Type B pancreatic cell (in vitro differentiated cells): ENCODE data around the gene CAPZA2. TPM values are rescaled to one million over a fixed set of nuclear protein-coding genes. Genes with fewer than 3 reads are reported as not detected.
"Not testable (repeated sequence)": the region's sequence is repeated elsewhere in the genome, so short reads cannot be mapped to it uniquely, and the experiment has no call there.

Experiments
- DNase-seq: peaks from one replicate; pipeline ENCODE4 v3.0.0; 2021; ENCODE audit warnings: mixed read lengths; ENCODE audit not compliant: unreplicated experiment; ENCODE audit errors: extremely low spot score
- H3K27ac Mint-ChIP-seq: 2 replicates; pipeline ENCODE4 v1.8.0; 2021; ENCODE audit warnings: mild to moderate bottlenecking, mixed read lengths
- H3K27me3 Mint-ChIP-seq: 2 replicates; pipeline ENCODE4 v1.8.0; 2021; ENCODE audit warnings: mixed read lengths
- H3K36me3 Mint-ChIP-seq: 2 replicates; pipeline ENCODE4 v1.8.0; 2021; ENCODE audit warnings: mixed read lengths
- H3K4me1 Mint-ChIP-seq: one replicate; pipeline ENCODE4 v1.8.0; 2021; ENCODE audit warnings: mixed read lengths; ENCODE audit not compliant: unreplicated experiment
- H3K4me3 Mint-ChIP-seq: 2 replicates; pipeline ENCODE4 v1.8.0; 2021; ENCODE audit warnings: mild to moderate bottlenecking, mixed read lengths
- H3K9me3 Mint-ChIP-seq: 2 replicates; pipeline ENCODE4 v1.8.0; 2021; ENCODE audit warnings: mixed read lengths
- CTCF ChIP-seq: fragments of 200-600 bp; sonication (generic); conservative IDR thresholded peaks from 2 replicates; pipeline ENCODE4 v1.5.0; 2021; ENCODE audit warnings: antibody characterized with exemption, mild to moderate bottlenecking
- long read RNA-seq: library from polyadenylated mRNA; unstranded; transcript quantifications from one replicate; pipeline ENCODE4 v2.0.0, GENCODE V29; 2020
- total RNA-seq: library from RNA; stranded (reverse); gene quantifications from 2 replicates; pipeline ENCODE4 v1.2.1, GENCODE V29; 2021; ENCODE audit warnings: low replicate concordance

Gene CAPZA2
- 167 and 182 TPM in 2 replicates for total RNA-seq
- long read RNA-seq, full-length matches to known transcripts: 731 of 775 reads
- long read RNA-seq, partial matches to known transcripts: 20 of 775 reads
- long read RNA-seq, other reads (novel, unspliced or antisense): 24 of 775 reads

- peak within 1 kb of the TSS; percentile 100 for H3K4me3 Mint-ChIP-seq
- peak within 1 kb of the TSS; percentile 97 for H3K27ac Mint-ChIP-seq
- peaks cover 2% of the 10 kb centered on the region for H3K9me3 Mint-ChIP-seq
- TF ChIP-seq CTCF: peak; percentile 71
- DNase-seq: peak; percentile 97
- H3K27me3 Mint-ChIP-seq: no peaks in the 10 kb centered on the region
- peaks cover 13% of the 10 kb centered on the region for H3K4me1 Mint-ChIP-seq
- no peaks in the 10 kb centered on the region for H3K36me3 Mint-ChIP-seq
These were observed at the start of gene CAPZA2 for GRCh38 chr7:116862234-116862950. CAPZA2 (plus strand) TSS chr7:116862587; CDS start chr7:116862612, 25 bp downstream.

DNA sequence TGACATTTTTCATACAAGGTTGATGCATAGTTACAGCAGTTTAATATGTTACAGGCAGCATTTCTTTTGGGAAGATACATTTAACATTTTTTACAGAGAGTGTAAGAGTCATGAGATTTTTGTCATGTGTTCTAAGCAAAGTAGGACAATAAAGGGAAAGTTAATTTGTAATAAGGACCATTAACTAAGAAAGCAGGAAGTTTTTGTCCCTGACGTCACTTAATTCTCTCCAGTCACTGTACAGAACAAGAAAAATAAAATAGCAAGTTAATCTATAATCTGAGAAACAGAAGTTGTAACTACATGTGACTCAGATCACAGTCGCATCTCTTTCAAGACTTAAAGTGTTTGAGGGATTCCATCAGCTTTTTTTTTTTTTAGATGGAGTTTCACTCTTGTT is 49.5 kb upstream of the CAPZA2 start:
- TF ChIP-seq CTCF: no peak
- no peaks in the 10 kb centered on the region for H3K36me3 Mint-ChIP-seq
- H3K4me3 Mint-ChIP-seq: no peak overlapping the region
- no peaks in the 10 kb centered on the region for H3K27me3 Mint-ChIP-seq
- H3K9me3 Mint-ChIP-seq: no peaks in the 10 kb centered on the region
- peak overlapping the region; percentile 24 for H3K27ac Mint-ChIP-seq
- no peak for DNase-seq
- peaks cover 41% of the 10 kb centered on the region for H3K4me1 Mint-ChIP-seq

DNA sequence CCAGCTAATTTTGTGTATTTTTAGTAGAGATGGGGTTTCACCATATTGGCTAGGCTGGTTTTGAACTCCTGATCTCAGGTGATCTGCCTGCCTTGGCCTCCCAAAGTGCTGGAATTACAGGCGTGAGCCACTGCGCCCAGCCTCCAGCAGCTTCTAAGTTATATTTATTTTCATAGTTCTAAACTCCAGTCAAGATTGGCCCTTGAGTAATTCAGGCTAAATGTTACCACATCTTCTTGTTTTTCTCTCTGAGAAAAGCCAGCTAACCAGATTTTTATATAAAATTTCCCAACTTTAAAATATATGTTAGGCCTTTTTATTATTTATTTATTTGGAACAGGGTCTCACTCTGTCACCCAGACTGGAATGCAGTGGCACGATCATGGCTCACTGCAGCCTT is 49.0 kb upstream of the CAPZA2 start:
- H3K36me3 Mint-ChIP-seq, H3K4me3 Mint-ChIP-seq, H3K27me3 Mint-ChIP-seq, DNase-seq, H3K27ac Mint-ChIP-seq, H3K9me3 Mint-ChIP-seq: not testable (repeated sequence)
- peaks cover 36% of the 10 kb centered on the region for H3K4me1 Mint-ChIP-seq

GRCh38 chr7:116815041-116815440 is 47.3 kb upstream of the CAPZA2 start:
- no peak for DNase-seq
- Mint-ChIP-seq H3K27ac (no peak overlapping the region), H3K4me3 (no peak overlapping the region), H3K27me3 (no peaks in the 10 kb centered on the region), H3K9me3 (no peaks in the 10 kb centered on the region), H3K36me3 (no peaks in the 10 kb centered on the region), H3K4me1 (peaks cover 20% of the 10 kb centered on the region)
- TF ChIP-seq CTCF: no peak

GRCh38 chr7:116820149-116820548 is 42.2 kb upstream of the CAPZA2 start:
- TF ChIP-seq CTCF: no peak
- H3K4me3 Mint-ChIP-seq: no peak overlapping the region
- no peaks in the 10 kb centered on the region for H3K36me3 Mint-ChIP-seq
- DNase-seq: no peak
- H3K27ac Mint-ChIP-seq: no peak overlapping the region
- H3K27me3 Mint-ChIP-seq: no peaks in the 10 kb centered on the region
- peaks cover 11% of the 10 kb centered on the region for H3K9me3 Mint-ChIP-seq
- H3K4me1 Mint-ChIP-seq: no peaks in the 10 kb centered on the region

- H3K36me3 Mint-ChIP-seq, DNase-seq, H3K27me3 Mint-ChIP-seq, H3K4me3 Mint-ChIP-seq, H3K27ac Mint-ChIP-seq, H3K4me1 Mint-ChIP-seq: not testable (repeated sequence)
- peaks cover 11% of the 10 kb centered on the region for H3K9me3 Mint-ChIP-seq
These were observed 40.7 kb upstream of the CAPZA2 start for GRCh38 chr7:116821647-116822046.
